GM03348 (cell line): ENCODE results near the gene UBQLN4.
A peak's percentile ranks its signal among the peaks of the same experiment; 100 is the strongest.
"Not testable (repeated sequence)": the region's sequence is repeated elsewhere in the genome, so short reads cannot be mapped to it uniquely, and the experiment has no call there.

ENCODE experiments used
- DNase-seq: peaks from one replicate; pipeline ENCODE4 v3.0.0; 2012; ENCODE audit warnings: low spot score

UBQLN4 gene

GRCh38 chr1:156060937-156061636 lies 7.5 kb upstream of the UBQLN4 start, which contains the start of gene RAB25:
Gene RAB25 (plus strand): TSS chr1:156061160. CDS start chr1:156061401, 241 bp downstream.
- DNase-seq, result no peak

- DNase-seq, result no peak
These were observed 2.8 kb upstream of the UBQLN4 start for GRCh38 chr1:156056326-156056849.

GRCh38 chr1:156055281-156056048 lies 1.9 kb upstream of the UBQLN4 start:
- no peak for DNase-seq

- DNase-seq, result peak; percentile 96
These were observed 1.1 kb upstream of the UBQLN4 start, which contains the start of gene LAMTOR2 for GRCh38 chr1:156054500-156055280. Gene LAMTOR2 (plus strand): TSS chr1:156054782. CDS start chr1:156054890, 108 bp downstream.

- peak; percentile 84 for DNase-seq
These were observed 483 bp downstream of the UBQLN4 start for GRCh38 chr1:156052862-156053767.

- no peak for DNase-seq
These were observed 2.4 kb downstream of the UBQLN4 start for GRCh38 chr1:156051011-156051725.

- DNase-seq, result no peak
These were observed 3.2 kb downstream of the UBQLN4 start for GRCh38 chr1:156050376-156050775.

GRCh38 chr1:156048663-156049258 lies 4.8 kb downstream of the UBQLN4 start:
- no peak for DNase-seq

GRCh38 chr1:156045076-156045475 lies 8.5 kb downstream of the UBQLN4 start:
- no peak for DNase-seq

GRCh38 chr1:156042828-156043227 lies 10.8 kb downstream of the UBQLN4 start:
- DNase-seq, result no peak

- not testable (repeated sequence) for DNase-seq
These were observed 18.6 kb downstream of the UBQLN4 start for GRCh38 chr1:156034991-156035390.

- DNase-seq, result peak; percentile 51
These were observed 20.6 kb downstream of the UBQLN4 start for GRCh38 chr1:156033011-156033410.

GRCh38 chr1:156026588-156026987 lies 27.0 kb downstream of the UBQLN4 start:
- no peak for DNase-seq

GRCh38 chr1:156025876-156026275 lies 27.7 kb downstream of the UBQLN4 start:
- DNase-seq, result peak; percentile 59

GRCh38 chr1:156024801-156025200 lies 28.8 kb downstream of the UBQLN4 start:
- DNase-seq, result no peak

- no peak for DNase-seq
These were observed 31.6 kb downstream of the UBQLN4 start for GRCh38 chr1:156021954-156022353.

- no peak for DNase-seq
These were observed 32.5 kb downstream of the UBQLN4 start for GRCh38 chr1:156021093-156021428.

GRCh38 chr1:156020293-156021092 lies 33.1 kb downstream of the UBQLN4 start, which contains the start of gene SSR2:
Gene SSR2 (minus strand): TSS chr1:156020951. CDS start chr1:156020167, 784 bp downstream.
- DNase-seq, result peak; percentile 94

GRCh38 chr1:156019946-156020292 lies 33.7 kb downstream of the UBQLN4 start:
- DNase-seq, result no peak
